Natural killer cell (primary cell): ENCODE results near the gene ANGPTL2. TPM values are rescaled to one million over a fixed set of nuclear protein-coding genes. Genes with fewer than 3 reads are reported as not detected.

Experiments used
- ATAC-seq, 3 donors: fragments of 150-1000 bp in 2 of 3; fragments of 200-7000 bp in 1 of 3; cut with Tn5 transposase; 1 replicate in 1 of 3; 2 replicates in 2 of 3; pipeline ENCODE4 v1.10.0; 2021; ENCODE audit warnings: mild to moderate bottlenecking in 2 of 3, moderate library complexity in 2 of 3
- DNase-seq, 2 donors: peaks; one replicate each; pipeline versions ENCODE4 v3.0.0 to v3.0.0-alpha.2; 2013 to 2021; ENCODE audit warnings: mixed read lengths in 1 of 2
- H3K27ac ChIP-seq: one replicate; pipeline ENCODE4 v1.5.1; 2013; ENCODE audit warnings: mild to moderate bottlenecking, low read length
- H3K27me3 ChIP-seq: one replicate; pipeline ENCODE4 v1.6.1; 2013; ENCODE audit warnings: low read length; ENCODE audit not compliant: control insufficient read depth, insufficient read depth
- H3K36me3 ChIP-seq: one replicate; pipeline ENCODE4 v1.6.1; 2013; ENCODE audit warnings: low read length; ENCODE audit not compliant: control insufficient read depth, insufficient read depth
- H3K4me1 ChIP-seq: one replicate; pipeline ENCODE4 v1.6.1; 2013; ENCODE audit warnings: low read length; ENCODE audit not compliant: control insufficient read depth, insufficient read depth
- H3K4me3 ChIP-seq: one replicate; pipeline ENCODE4 v1.5.1; 2013; ENCODE audit warnings: low read length
- H3K9me3 ChIP-seq: one replicate; pipeline ENCODE4 v1.6.1; 2013; ENCODE audit warnings: low read length; ENCODE audit not compliant: control insufficient read depth, insufficient read depth
- H3K27ac Mint-ChIP-seq, 2 donors: one replicate each; pipeline ENCODE4 v1.8.0; 2022; ENCODE audit warnings: mild to moderate bottlenecking in 2 of 2, mixed read lengths in 2 of 2, moderate library complexity in 1 of 2
- H3K27me3 Mint-ChIP-seq, 2 donors: one replicate each; pipeline ENCODE4 v1.8.0; 2022; ENCODE audit warnings: low read depth in 2 of 2, mixed read lengths in 2 of 2
- H3K36me3 Mint-ChIP-seq: one replicate; pipeline ENCODE4 v1.8.0; 2022; ENCODE audit warnings: mixed read lengths
- H3K4me1 Mint-ChIP-seq, 2 donors: one replicate each; pipeline ENCODE4 v1.8.0; 2022; ENCODE audit warnings: mixed read lengths in 2 of 2
- H3K4me3 Mint-ChIP-seq: one replicate; pipeline ENCODE4 v1.8.0; 2022; ENCODE audit warnings: mild to moderate bottlenecking, moderate library complexity, mixed read lengths
- H3K9me3 Mint-ChIP-seq, 2 donors: one replicate each; pipeline ENCODE4 v1.8.0; 2022; ENCODE audit warnings: mixed read lengths in 2 of 2
- CTCF ChIP-seq: fragments of 200-600 bp; IDR thresholded peaks from one replicate; pipeline ENCODE4 v1.8.0; 2022; ENCODE audit warnings: antibody characterized with exemption
- WGBS: methylation state at CpG from one replicate; pipeline ENCODE4 v1.1.7; 2013; ENCODE audit warnings: missing lambda C conversion rate; ENCODE audit not compliant: insufficient coverage; 5-methylcytosine and 5-hydroxymethylcytosine counted together
- intact Hi-C: fragments of 100-400 bp; cut with micrococcal nuclease; formaldehyde crosslinking; loops from one replicate; pipeline ENCODE4 v1.14.2; 2022
- total RNA-seq, 4 donors: library from RNA; stranded (reverse); fragments of 120-200 nt in 1 of 4; gene quantifications; one replicate each; pipeline versions ENCODE4 v1.2.3 to v1.2.4, GENCODE V29; 2013 to 2022

The ANGPTL2 gene
- total RNA-seq, 3 donors from 2014 or later (not counting 1 experiment from before 2014, with no cell fraction given), result not detected

- H3K4me1 ChIP-seq, result no peaks in the 10 kb centered on the region
- intact Hi-C loops, result no loop called here
- no peak for DNase-seq
- no peak overlapping the region for H3K27ac ChIP-seq
- TF ChIP-seq CTCF, result no peak
- Mint-ChIP-seq H3K27me3 (peaks cover 0 to 4% of the 10 kb centered on the region in 2 donors), H3K36me3 (no peaks in the 10 kb centered on the region), H3K4me3 (no peak overlapping the region), H3K4me1 (no peaks in the 10 kb centered on the region), H3K9me3 (no peaks in the 10 kb centered on the region), H3K27ac (no peak overlapping the region)
- no peak overlapping the region for H3K4me3 ChIP-seq
- ATAC-seq, result no peak
- 95% methylated on average over 8 of the region's 8 CpGs for WGBS
- H3K9me3 ChIP-seq, result no peaks in the 10 kb centered on the region
- no peaks in the 10 kb centered on the region for H3K36me3 ChIP-seq
- H3K27me3 ChIP-seq, result no peaks in the 10 kb centered on the region
Observed at GRCh38 chr9:127139071-127139731, 16.8 kb upstream of the ANGPTL2 start.

- WGBS, result 90% methylated on average over 4 of the region's 4 CpGs
- no peaks in the 10 kb centered on the region for H3K9me3 Mint-ChIP-seq
- DNase-seq, result no peak
- no peaks in the 10 kb centered on the region for H3K36me3 Mint-ChIP-seq
- TF ChIP-seq CTCF, result no peak
- intact Hi-C loops, result no loop called here
- no peaks in the 10 kb centered on the region for H3K27me3 ChIP-seq
- no peaks in the 10 kb centered on the region for H3K9me3 ChIP-seq
- H3K36me3 ChIP-seq, result no peaks in the 10 kb centered on the region
- H3K27ac ChIP-seq, result no peak overlapping the region
- H3K4me3 ChIP-seq, result no peak overlapping the region
- no peaks in the 10 kb centered on the region for H3K4me1 Mint-ChIP-seq
- H3K27me3 Mint-ChIP-seq, result peaks cover 0 to 4% of the 10 kb centered on the region in 2 donors
- no peak overlapping the region for H3K27ac Mint-ChIP-seq
- no peak overlapping the region for H3K4me3 Mint-ChIP-seq
- no peaks in the 10 kb centered on the region for H3K4me1 ChIP-seq
- ATAC-seq, result no peak
Observed at GRCh38 chr9:127138444-127138843, 16.0 kb upstream of the ANGPTL2 start.

- no peak for DNase-seq
- Mint-ChIP-seq H3K4me1 (no peaks in the 10 kb centered on the region), H3K36me3 (no peaks in the 10 kb centered on the region), H3K27me3 (peaks cover 0 to 4% of the 10 kb centered on the region in 2 donors), H3K4me3 (no peak overlapping the region), H3K27ac (no peak overlapping the region), H3K9me3 (no peaks in the 10 kb centered on the region)
- ATAC-seq, result no peak
- intact Hi-C loops, result no loop called here
- 91% methylated on average over 11 of the region's 11 CpGs for WGBS
- Histone ChIP-seq H3K36me3 (no peaks in the 10 kb centered on the region), H3K4me1 (no peaks in the 10 kb centered on the region), H3K27ac (no peak overlapping the region), H3K27me3 (no peaks in the 10 kb centered on the region), H3K4me3 (no peak overlapping the region), H3K9me3 (no peaks in the 10 kb centered on the region)
- no peak for TF ChIP-seq CTCF
Observed at GRCh38 chr9:127137640-127138360, 15.4 kb upstream of the ANGPTL2 start.
